Stimulated activated naive CD4-positive, alpha-beta T cell treated with Interleukin-2 at 50 U/mL for 16 hours (primary cell): ENCODE measurements around the gene MYL10.

ENCODE experiments used
- DNase-seq: peaks from one replicate; lab custom pipeline; 2025; lab: John Stamatoyannopoulos, UW

MYL10 gene

DNA sequence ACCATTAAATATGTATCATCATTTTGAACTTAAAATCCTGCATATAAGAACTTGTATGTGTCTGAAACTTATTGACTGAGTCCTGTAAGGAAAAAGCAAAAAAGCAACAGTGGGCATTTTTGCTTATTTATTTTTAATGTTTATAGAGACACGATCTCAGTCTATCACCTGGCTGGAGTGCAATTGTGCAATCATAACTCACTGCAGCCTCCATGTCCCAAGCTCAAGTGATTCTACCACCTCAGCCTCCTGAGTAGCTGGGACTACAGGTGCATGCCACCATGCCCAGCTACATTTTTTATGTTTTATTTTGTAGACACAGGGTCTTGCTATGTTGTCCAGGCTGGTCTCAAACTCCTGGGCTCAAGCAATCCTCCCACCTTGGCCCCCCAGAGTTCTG lies 32.2 kb downstream of the MYL10 start:
- no peak for DNase-seq

DNA sequence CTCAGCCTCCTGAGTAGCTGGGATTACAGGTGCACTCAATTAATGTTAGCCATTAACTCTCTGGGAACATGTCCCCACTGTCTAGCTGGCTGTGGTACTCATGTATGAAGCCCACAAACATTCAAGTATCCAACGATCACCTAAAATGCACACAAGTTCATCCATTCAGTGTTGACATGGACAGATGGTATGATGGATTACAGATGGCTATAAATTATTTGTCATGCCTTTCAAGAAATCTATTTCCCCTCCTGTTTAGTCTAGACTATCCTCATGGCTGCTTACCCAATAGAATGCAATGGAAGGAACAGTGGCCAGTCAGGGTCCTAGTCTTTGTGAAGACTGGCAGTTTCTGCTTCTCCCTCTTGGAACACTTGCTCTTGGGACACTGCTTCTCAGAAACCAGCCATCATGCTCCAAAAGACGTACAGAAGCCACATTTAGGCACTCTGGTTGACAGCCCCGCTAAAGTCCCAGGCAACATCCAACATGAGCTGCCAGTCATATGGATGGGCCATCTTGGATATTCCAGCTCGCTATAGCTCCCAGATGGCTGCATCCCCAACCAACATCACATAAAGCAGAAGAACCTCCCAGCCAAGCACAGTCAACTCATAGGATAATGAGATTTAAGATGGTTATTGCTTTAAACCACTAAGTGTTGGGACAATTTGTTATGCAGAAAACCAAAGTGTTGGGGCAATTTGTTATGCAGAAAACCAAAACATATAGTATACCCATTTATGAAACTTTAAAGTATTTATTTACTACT lies 33.1 kb downstream of the MYL10 start:
- DNase-seq = no peak

DNA sequence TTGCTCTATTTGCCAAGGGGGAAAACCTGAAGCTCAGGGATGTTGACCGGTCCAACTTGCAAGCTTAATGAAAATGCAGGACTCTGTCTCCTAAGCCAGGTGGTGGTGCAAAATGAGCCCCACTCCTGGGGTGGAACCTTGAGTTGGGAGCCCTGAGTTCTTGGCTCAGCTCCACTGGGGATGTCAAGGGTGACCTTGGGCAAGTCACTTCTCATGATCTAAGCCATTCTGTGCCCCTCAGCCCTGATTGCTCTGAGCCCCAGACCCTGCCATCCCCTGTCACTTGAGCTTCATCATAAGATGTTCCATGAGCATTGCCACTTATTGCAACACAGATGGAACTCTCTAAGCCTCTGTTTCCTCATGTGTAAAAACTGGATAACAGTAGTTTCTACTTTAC lies 33.9 kb downstream of the MYL10 start:
- DNase-seq = no peak

DNA sequence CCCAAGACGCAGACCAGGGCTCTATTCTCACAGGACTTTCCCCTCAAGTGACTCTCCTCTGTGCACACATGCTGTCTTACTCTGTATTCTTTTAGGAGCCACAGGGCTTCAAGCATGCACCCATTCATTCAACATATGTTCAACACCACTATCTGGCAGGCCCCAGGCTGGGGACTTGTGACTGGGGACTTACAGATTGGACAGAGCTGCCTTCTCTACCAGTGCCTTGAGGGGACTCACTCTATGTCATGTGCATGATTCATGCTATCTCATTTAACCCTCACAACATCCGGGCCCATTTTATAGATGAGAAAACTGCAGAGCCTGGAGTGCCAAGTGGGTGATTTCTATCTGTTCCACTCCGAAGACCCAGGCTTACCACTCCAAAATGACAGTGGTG lies 34.3 kb downstream of the MYL10 start:
- DNase-seq = no peak

DNA sequence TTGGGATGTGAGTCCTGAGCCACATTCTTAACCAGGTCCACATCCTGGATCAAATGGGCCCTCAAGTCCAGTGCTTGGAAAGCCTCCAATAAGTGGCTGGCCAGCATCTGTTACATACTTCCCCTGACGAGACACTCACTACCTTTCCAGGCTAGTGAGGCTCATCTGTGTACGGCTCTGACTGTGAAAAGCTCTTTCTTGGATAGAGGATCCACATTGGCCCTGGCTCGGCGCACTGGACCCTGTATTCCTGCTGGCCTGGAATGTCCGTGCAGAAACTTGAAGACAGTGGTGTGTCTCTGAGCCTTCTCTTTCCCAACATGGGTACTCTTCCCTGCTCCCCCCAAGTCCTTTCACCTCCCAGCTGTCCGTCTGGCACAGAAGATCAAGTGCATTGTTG lies 35.5 kb downstream of the MYL10 start:
- no peak for DNase-seq

DNA sequence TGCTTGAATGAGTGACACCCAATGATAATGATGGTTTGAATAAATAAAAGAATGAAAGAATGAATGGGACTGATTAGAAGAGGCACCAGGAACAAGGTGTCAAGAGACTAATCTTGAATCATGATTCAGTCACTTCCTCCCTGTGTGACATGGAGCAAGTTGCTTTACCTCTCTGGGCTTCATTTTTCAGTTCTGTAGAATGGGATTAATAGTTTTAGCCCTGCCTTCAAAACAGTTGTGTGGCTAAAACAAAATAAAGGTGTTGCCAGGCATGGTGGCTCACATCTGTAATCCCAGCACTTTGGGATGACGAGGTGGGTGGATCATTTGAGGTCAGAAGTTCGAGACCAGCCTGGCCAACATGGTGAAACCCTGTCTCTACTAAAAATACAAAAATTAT lies 37.6 kb downstream of the MYL10 start:
- no peak for DNase-seq

DNA sequence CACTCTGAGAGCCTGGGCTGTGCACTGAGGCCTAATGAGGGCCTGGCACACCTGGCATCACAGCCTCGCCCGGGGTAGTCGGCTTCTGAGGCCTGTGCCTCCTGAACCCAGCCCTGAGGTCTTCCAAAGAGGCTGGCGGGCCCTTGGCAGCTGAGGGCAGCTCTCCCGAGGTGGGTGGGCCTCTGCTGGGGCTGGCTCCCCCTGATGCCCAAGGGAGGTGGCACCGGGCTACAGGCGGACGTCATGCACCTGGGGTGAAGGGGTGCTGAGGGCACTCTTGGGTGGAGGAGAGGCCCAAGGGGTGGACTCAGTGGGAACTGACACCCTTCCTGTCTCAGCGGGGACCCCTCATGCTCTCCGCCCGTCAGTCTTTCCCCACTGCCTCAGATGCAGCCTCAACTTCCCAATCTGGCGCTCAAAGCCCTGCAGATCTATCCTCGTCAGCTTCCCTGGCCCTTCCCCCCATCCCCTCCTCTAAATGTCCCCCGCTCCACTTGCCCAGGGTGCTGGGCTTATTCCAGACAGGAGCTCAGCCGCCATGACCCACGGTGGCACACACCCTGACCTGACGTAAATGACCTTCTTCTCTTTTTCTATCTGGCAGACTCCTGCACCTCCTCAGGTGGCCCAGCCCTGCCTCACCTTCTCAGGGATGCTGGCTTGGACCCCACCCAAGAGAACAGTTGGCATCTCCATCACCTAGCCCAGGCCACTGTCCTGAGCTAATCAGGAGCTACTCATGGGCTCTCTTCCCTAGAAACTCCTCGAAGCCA lies 38.2 kb downstream of the MYL10 start:
- DNase-seq = no peak

DNA sequence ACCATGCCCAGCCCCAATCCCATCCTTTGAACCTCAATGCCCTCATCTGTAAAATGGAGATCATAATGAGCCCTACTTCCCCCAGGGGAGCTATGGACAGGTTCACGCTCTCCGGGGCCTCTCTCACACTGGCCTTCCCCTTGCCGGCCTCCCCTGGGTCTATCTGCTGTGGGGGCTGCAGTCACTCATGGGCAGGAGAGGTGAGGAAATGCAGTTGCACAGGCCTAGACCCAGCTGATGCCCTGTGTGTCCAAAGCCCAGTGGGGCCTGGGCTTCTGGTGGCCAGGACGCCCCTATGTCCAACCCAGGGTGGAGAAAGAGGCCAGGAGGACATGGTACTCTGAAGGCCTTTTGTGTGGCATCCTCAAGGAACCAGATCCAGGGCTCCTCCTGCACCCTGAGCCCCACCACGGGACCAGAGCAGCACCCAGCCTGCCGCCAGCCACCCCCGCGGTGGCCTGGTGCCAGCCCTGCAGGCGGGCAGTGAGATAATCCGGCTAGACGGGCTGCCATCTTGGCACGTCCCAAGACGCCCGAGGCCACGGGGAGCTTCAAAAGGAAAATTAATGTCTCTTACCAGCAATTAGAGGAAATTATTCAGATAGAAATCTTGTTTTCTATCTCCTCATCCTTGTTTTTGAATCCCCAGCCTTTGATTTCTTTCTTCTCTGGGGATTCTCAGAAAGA lies 39.0 kb downstream of the MYL10 start:
- no peak for DNase-seq

DNA sequence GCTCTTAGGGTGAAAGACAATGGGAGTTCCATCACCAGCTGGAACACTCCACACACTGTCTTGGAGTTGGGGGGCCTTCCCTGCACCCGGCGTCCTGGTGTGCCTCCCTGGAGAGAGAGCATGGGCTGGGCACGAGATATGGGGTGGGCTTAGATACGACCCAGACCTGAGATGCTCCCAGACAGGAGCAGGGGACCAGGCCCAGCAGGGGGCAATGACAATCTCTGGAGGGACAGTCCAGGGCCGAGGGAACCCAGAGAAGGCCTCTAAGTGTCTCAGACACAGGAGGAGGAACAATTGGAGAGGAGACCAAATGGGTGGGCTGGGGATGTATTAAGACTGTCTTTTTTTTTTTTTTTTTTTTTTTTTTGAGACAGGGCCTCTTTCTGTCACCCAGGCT lies 40.0 kb downstream of the MYL10 start:
- DNase-seq = no peak

DNA sequence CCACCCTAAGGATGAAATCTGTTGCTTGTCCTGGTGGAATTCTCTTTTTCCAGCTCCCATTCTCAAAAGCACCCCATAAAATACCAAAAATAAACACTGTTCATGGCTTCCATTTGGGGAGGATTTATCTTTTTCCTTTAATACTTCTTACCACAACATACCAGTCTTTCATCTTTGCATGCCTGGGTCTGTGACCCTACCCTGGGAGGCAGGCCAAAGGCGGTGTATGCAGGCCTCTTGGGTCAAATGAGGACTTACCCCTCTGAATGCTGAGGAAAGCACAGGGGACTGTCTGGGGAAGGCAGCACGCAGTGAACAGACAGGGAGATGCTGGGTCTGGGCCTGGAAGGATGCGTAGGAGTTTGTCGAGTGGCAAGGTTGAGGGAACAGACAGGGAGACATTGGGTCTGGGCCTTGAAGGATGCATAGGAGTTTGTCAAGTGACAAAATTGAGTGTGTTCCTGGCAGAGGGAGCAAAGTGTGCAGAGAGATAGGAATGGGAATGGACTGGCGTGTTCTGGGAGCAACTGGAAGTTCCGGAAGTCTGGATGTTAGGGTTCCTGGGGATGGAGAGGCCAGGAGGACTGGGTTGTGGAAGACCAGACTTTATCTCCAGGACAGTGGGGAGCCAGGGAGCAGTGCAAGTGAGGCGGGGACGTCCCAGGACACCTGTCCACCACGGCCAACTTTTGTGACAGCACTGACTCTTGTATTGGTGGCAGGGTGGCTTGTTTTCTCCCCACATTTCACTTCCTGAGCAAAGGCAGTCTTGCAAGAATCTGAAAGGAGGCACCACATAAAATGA lies 40.8 kb downstream of the MYL10 start:
- DNase-seq = no peak

DNA sequence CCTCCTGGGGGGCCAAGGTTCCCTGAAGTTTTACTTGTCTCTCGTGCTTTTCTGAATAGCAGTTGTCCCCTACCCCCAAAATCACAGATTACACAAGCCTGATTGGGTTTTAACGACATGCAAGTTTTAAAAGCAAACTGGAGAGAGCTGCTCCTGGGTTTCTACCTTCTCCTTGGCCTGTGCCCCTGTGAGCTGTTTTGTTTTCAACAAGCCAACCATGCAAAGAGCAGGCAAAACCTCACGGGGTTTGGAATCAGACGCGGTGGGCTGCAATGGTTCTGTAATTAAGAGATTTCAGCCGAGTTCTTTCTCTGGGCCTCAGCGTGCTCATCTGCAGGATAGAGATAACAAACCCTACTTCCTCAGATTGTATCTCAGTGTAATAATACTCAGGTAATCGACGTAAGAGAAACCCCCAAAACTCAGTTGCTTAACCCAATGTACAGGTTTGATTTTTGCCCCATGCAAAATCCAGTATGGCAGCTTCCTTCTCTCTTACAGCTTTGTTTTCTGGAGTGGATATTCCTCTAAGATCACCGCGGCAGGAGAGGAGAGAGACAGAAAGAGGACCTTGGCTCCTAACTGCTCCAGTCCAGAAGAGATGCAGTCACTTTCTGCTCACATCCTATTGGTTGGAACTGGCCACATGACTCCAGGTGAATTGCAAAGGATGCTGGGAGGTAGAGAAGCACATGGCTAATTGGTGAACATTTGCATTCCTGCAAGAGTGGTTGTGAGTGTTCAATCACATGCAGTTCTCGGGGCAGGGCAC lies 42.0 kb downstream of the MYL10 start:
- no peak for DNase-seq

DNA sequence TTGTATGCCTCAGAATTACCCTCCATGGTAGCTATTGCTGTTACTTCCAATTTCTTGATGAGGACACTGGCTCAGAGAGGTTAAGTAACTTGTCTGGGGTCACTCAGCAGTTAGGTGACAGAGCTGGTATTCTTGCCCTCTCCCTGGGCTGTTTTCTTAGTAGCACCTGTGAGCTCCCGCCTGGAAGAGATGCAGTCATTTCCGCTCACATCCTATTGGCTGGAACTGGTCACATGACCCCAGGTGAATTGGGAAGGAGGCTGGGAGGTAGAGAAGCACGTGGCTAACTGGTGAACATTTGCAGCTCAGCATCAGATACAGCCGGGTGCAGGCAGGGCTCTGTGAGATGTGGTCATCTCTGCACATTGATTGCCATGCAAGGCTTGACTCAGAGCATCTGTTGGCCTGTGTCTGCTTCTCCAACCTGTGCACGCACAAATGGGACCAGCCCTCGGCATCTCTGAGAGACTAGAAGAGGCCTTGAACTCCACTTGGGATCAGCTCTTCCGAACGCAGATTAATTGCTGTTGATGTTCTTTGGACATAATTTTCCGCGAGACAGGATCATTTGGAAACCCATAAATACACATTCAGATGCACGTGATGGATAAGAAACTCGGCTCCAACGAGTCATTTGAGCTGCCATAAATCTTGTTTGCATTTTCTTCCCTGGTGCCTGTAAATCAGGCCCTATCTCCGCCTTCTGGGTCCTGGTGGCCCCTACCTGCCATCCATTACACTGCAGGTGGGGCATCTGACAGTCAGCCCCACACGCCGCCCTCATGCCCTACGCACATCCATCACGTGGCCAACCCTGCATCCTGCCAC lies 42.8 kb downstream of the MYL10 start:
- DNase-seq = no peak

DNA sequence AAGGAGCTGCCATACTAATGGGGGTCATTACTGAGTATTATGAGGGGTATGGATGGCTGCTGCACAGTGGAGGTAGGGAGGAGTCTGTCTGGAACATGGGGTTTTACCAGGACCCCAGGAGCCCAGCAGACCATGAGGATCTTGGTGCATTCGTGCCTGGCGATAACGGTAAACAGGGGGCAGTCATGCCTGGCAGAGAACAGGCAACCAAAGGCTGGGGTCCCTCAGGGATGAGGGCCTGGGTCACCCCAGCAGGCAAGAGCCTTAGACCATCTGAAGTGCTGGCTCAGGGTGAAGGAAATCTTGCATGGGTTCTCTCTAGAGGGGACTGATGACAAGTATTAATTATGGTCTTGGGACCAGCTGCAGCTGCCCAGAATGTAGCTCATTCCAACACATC lies 46.1 kb downstream of the MYL10 start:
- no peak for DNase-seq

DNA sequence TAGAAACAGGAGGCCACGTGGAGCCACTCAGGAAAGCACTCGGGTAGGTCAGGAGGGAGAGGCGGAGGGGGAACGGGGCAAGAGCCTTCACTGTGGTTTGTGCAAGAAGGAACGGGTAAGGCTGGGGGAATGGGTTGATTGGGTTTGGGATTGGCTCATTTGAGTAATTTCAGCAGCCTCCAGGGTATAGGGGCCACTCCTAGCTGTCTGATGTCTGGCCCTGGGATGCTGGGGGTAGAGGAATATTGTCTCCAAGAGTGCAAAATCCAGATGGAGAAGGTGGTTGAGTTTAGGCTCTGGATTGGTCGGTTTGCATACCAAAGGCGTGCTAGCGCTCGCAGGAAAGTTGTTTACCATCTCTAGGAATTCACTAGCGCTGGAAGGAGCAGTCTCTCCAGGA lies 47.2 kb downstream of the MYL10 start:
- no peak for DNase-seq

DNA sequence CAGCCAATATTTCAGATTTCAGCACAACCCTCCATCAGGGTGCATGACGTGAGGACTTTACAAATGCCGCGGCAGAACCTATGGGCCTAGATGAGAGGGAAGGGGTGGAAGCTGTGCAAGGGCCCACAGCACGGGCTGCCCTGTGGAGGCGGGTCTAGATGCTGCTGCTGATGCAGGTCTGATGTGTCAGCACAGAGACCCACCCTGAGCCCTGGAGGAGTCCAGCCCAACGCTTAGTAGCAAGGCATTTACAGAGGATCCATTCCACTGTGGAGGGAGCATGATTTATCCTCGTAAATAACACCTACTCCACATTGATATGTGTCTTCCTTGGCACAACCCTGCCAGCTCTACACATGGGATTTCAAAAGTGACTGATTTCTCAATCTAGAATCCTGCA lies 48.5 kb downstream of the MYL10 start:
- DNase-seq = no peak

DNA sequence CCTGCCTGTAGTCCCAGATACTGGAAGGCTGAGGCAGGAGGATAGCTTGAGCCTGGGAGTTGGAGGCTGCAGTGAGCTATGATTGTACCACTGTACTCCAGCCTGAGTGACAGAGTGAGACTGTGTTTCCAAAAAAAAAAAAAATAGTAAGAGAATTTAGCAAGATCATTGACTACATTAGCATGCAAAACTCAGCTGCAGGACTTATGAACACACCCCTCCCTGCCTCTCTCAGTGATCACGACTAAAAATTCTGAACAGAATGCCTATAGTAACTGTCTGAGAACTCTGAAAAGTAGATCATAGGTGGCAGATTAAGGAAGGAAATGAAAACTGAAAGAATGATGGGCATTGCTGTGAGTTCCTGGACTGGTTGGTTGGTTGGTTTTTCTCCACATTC lies 50.5 kb downstream of the MYL10 start:
- no peak for DNase-seq

DNA sequence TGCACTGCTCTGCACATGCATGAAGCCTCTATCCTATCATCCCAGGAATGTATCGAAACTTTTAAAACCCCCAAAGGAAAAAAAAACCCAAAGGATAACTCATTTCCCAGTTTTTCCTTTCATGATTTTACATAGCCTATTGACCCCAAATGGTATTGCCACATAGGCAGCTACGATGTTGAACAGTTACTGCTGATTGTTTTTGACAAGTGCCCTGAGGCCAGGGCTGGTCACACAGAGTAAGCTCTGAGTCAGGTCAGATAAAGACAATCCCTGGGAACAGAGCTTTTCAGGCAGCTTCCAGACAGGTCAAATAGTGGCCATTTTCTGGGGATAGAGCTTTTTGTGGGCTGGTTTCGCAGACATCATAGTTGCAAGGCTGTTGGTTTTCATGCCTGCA lies 52.1 kb downstream of the MYL10 start:
- DNase-seq = no peak

DNA sequence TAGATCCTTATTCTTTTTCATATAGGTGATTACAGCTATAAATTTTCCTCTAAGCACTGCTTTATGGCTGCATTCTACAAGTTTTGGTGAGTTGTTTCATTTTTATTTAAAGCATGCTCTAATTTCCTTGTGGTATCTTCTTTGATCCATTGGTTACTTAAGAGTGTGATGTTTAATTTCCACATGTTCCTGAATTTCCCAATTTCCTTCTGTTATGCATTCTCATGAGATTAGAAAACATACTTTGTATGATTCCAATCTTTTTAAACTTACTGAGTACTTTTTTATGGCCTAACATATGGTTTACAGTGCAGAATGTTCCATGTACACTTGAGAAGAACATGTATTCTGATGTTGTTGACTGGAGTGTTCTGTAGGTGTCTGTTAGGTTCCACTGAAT lies 53.4 kb downstream of the MYL10 start:
- no peak for DNase-seq

DNA sequence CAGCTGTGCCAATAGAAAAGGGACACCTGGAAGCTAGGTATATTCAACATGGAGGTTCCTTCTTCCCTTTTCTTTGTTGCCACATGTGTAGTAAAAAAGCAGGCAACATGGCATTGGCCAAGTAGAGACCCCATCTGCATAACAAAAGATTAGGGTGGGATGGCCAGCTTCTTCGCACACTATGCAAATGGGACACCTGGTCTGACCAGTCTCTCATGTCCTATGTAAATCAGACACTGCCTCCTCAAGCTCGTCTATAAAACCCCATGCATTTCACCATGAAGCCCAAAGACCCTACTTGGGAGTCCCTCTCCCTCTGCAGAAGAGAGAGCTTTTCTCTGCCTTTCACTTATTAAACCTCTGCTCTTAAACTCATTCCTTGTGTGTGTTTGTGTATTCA lies 53.9 kb downstream of the MYL10 start:
- DNase-seq = no peak

DNA sequence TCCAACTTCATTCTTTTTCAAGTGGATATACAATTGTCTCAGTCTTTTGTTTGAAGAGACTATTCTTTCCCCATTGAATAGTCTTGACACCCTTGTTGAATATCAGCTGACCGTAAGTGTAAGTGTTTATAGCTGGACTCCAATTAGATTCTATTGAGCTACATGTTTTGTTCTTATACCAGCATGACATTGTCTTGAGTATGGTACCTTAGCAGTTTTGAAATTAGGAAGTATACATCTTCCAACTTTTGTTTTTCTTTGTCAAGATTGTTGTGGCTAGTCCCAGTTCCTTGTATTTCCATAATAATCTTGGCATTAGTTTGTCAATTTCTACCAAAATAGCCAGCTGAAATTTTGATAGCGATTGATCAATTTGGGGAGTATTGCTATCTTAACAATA lies 56.9 kb downstream of the MYL10 start:
- DNase-seq = no peak

DNA sequence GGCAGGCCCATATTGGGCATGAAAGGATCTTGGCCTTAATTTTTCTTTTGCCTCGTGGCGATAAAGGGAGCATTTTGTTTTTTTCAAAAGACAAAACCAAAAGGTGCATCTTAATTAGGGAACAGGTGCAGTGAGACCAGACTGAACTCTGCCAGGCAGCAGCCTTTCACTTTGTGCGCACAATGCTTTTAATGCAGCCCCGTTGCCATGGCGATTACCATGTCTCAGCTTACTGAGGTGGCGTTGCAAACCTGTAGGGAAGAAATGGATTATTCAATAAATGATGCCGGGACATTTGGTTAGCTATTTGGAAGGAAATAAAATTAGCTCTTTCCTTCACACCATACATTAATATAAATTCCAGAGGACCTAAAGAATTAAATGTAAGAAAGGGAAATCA lies 61.9 kb downstream of the MYL10 start:
- no peak for DNase-seq
